GM23338 (cell line): ENCODE measurements around the gene HPGD. TPM values are rescaled to one million over a fixed set of nuclear protein-coding genes. Genes with fewer than 3 reads are reported as not detected.

Source experiments
- ATAC-seq: fragments of 200-7000 bp; cut with Tn5 transposase; 3 replicates; pipeline ENCODE4 v1.9.1; 2020
- DNase-seq: peaks from one replicate; pipeline ENCODE4 v3.0.0-alpha.2; 2015; ENCODE audit warnings: low spot score
- H2AFZ ChIP-seq: fragments of 200-600 bp; sonication (generic); 2 replicates; pipeline ENCODE4 v1.8.0; 2016; ENCODE audit warnings: antibody characterized with exemption, mild to moderate bottlenecking, moderate library complexity
- H3F3A ChIP-seq: fragments of 200-600 bp; sonication (generic); replicated peaks from 2 replicates; pipeline ENCODE4 v1.8.0; 2017; ENCODE audit warnings: antibody characterized with exemption, mixed run types, low read depth
- H3K27ac ChIP-seq: fragments of 200-600 bp; sonication (generic); 2 replicates; pipeline ENCODE4 v1.6.1; 2016; ENCODE audit warnings: low read depth
- H3K27me3 ChIP-seq: fragments of 200-600 bp; sonication (generic); 2 replicates; pipeline ENCODE4 v1.8.0; 2016; ENCODE audit warnings: mild to moderate bottlenecking, mixed run types, moderate library complexity; ENCODE audit not compliant: insufficient read depth
- H3K36me3 ChIP-seq: fragments of 200-600 bp; sonication (generic); 2 replicates; pipeline ENCODE4 v1.8.0; 2016; ENCODE audit warnings: mild to moderate bottlenecking; ENCODE audit not compliant: insufficient read depth
- H3K4me1 ChIP-seq: fragments of 200-600 bp; sonication (generic); 2 replicates; pipeline ENCODE4 v1.8.0; 2016; ENCODE audit warnings: mild to moderate bottlenecking, moderate library complexity; ENCODE audit not compliant: insufficient read depth
- H3K4me2 ChIP-seq: fragments of 200-600 bp; sonication (generic); 2 replicates; pipeline ENCODE4 v1.7.1; 2017; ENCODE audit warnings: mixed run types
- H3K4me3 ChIP-seq: fragments of 200-600 bp; sonication (generic); 2 replicates; pipeline ENCODE4 v1.6.1; 2016; ENCODE audit warnings: mixed run types
- H3K79me2 ChIP-seq: fragments of 200-600 bp; sonication (generic); replicated peaks from 2 replicates; pipeline ENCODE4 v1.8.0; 2017; ENCODE audit warnings: mild to moderate bottlenecking; ENCODE audit not compliant: insufficient read depth
- H3K9me2 ChIP-seq: fragments of 200-600 bp; sonication (generic); 2 replicates; pipeline ENCODE4 v1.8.0; 2017; ENCODE audit not compliant: insufficient read depth
- H4K20me1 ChIP-seq: fragments of 200-600 bp; sonication (generic); replicated peaks from 2 replicates; pipeline ENCODE4 v1.8.0; 2017; ENCODE audit warnings: mild to moderate bottlenecking; ENCODE audit not compliant: insufficient read depth
- H3K27ac Mint-ChIP-seq: 2 replicates; pipeline ENCODE4 v1.8.0; 2020; ENCODE audit warnings: inconsistent platforms, mild to moderate bottlenecking, moderate library complexity, mixed read lengths
- H3K27me3 Mint-ChIP-seq: 3 replicates; pipeline ENCODE4 v1.8.0; 2022; ENCODE audit warnings: low read depth, mild to moderate bottlenecking, moderate library complexity, mixed read lengths, inconsistent platforms; ENCODE audit not compliant: insufficient read depth, poor library complexity
- H3K36me3 Mint-ChIP-seq: 3 replicates; pipeline ENCODE4 v1.8.0; 2021; ENCODE audit warnings: low read depth, mild to moderate bottlenecking, inconsistent platforms, moderate library complexity, mixed read lengths
- H3K4me1 Mint-ChIP-seq: 3 replicates; pipeline ENCODE4 v1.8.0; 2020; ENCODE audit warnings: mild to moderate bottlenecking, inconsistent platforms, mixed read lengths
- H3K4me3 Mint-ChIP-seq: 3 replicates; pipeline ENCODE4 v1.8.0; 2021; ENCODE audit warnings: moderate library complexity, mild to moderate bottlenecking, inconsistent platforms, mixed read lengths
- H3K9me3 Mint-ChIP-seq: 3 replicates; pipeline ENCODE4 v1.8.0; 2020; ENCODE audit warnings: moderate library complexity, mild to moderate bottlenecking, inconsistent platforms, mixed read lengths
- EZH2 ChIP-seq: fragments of 200-600 bp; sonication (generic); IDR thresholded peaks from one replicate; pipeline ENCODE4 v1.8.0; 2017; ENCODE audit warnings: antibody characterized with exemption, mild to moderate bottlenecking, low read depth; ENCODE audit not compliant: unreplicated experiment
- EZH2phosphoT487 ChIP-seq: fragments of 200-600 bp; sonication (generic); IDR thresholded peaks from one replicate; pipeline ENCODE4 v1.8.1; 2018; ENCODE audit warnings: antibody characterized with exemption; ENCODE audit not compliant: unreplicated experiment
- JUNB ChIP-seq: IDR thresholded peaks from one replicate; pipeline ENCODE4 v1.6.1; 2016; ENCODE audit warnings: antibody characterized with exemption; ENCODE audit not compliant: unreplicated experiment
- NANOG ChIP-seq: IDR thresholded peaks from 2 replicates; pipeline ENCODE4 v1.6.1; 2016; ENCODE audit warnings: antibody characterized with exemption, borderline replicate concordance
- POLR2AphosphoS5 ChIP-seq: IDR thresholded peaks from 2 replicates; pipeline ENCODE4 v1.6.1; 2016; ENCODE audit warnings: antibody characterized with exemption, low read depth
- STAT1 ChIP-seq: IDR thresholded peaks from one replicate; pipeline ENCODE4 v1.6.1; 2016; ENCODE audit warnings: antibody characterized with exemption; ENCODE audit not compliant: unreplicated experiment
- ZNF114 ChIP-seq: fragments of 250-450 bp; sonication (Bioruptor Pico); IDR thresholded peaks from 2 replicates; pipeline ENCODE4 v1.5.0; 2020; ENCODE audit warnings: mild to moderate bottlenecking, moderate library complexity
- ZNF331 ChIP-seq: fragments of 250-450 bp; sonication (Bioruptor Pico); IDR thresholded peaks from 2 replicates; pipeline ENCODE4 v1.5.0; 2020; ENCODE audit warnings: low read depth, mild to moderate bottlenecking, moderate library complexity
- polyA plus RNA-seq: library from polyadenylated mRNA; unstranded; fragments of >200 nt; fragmentation: Nextera tagmentation; extraction: Ambion mirVana; gene quantifications from 2 replicates; pipeline ENCODE4 v1.2.1, GENCODE V29; 2016
- total RNA-seq: library from RNA; depleted of rRNA; stranded (reverse); fragments of >200 nt; shearing (Covaris generic); gene quantifications from 2 replicates; pipeline ENCODE4 v1.2.3, GENCODE V29; 2014
- TF ChIP-seq, protein P1 (sequence below): fragments of 250-450 bp; sonication (Bioruptor Pico); IDR thresholded peaks from 2 replicates; pipeline ENCODE4 v1.5.0; 2020; ENCODE audit warnings: mild to moderate bottlenecking, moderate library complexity
- TF ChIP-seq, protein P2 (sequence below): IDR thresholded peaks from 2 replicates; pipeline ENCODE4 v1.6.1; 2016; ENCODE audit warnings: antibody characterized with exemption
- TF ChIP-seq, protein P3 (sequence below), 2 experiments: fragments of 200-600 bp in 1 of 2; sonication (generic) in 1 of 2; conservative IDR thresholded peaks; 2 replicates each; pipeline versions ENCODE4 v1.5.1 to v1.6.1; 2016 to 2017; ENCODE audit warnings: antibody characterized with exemption in 2 of 2, low read depth in 2 of 2, mild to moderate bottlenecking in 2 of 2, moderate library complexity in 1 of 2

The HPGD gene
- total and polyA plus RNA-seq, 2 experiments from 2014 or later: 5.6 to 9.1 TPM

DNA sequence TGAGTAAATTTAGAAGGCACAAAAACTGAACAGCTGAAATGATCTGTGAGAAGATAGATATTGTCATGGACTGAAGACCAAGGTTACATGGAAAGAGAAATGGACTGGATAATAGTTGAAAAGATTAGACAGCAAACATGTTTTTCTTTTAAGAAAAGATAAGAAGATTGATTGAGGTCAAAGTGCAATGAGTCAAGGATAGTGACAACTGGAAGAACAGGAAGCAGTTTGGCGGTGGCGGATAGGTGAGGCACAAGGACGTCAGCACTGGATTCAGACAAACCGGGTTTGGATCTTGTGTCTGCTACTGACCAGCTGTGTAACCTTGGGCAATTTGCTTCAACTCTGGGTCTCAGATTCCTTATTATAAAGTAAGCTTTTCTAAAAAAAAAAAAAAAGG lies 2.0 kb upstream of the HPGD start:
- no peaks in the 10 kb centered on the region for H3K36me3 ChIP-seq
- H3K27me3 ChIP-seq: peaks cover 40% of the 10 kb centered on the region
- H3K27ac ChIP-seq: no peak overlapping the region
- H3K4me3 ChIP-seq: no peak overlapping the region
- H3K27me3 Mint-ChIP-seq: peaks cover 22% of the 10 kb centered on the region
- ATAC-seq: no peak
- H3K36me3 Mint-ChIP-seq: no peaks in the 10 kb centered on the region
- 0 out of 2 replicates have a peak overlapping the region, but pooled peaks have one; percentile 91 for H3K4me2 ChIP-seq
- H3K27ac Mint-ChIP-seq: no peak overlapping the region
- H3F3A ChIP-seq: no peaks in the 10 kb centered on the region
- H3K79me2 ChIP-seq: no peaks in the 10 kb centered on the region
- H3K9me3 Mint-ChIP-seq: no peaks in the 10 kb centered on the region
- no peak overlapping the region for H2AFZ ChIP-seq
- no peak overlapping the region for H3K4me3 Mint-ChIP-seq
- no peaks in the 10 kb centered on the region for H4K20me1 ChIP-seq
- peaks cover 23% of the 10 kb centered on the region for H3K4me1 Mint-ChIP-seq
- no peak for TF ChIP-seq EZH2phosphoT487
- TF ChIP-seq NANOG: no peak
- TF ChIP-seq, protein P1, sequence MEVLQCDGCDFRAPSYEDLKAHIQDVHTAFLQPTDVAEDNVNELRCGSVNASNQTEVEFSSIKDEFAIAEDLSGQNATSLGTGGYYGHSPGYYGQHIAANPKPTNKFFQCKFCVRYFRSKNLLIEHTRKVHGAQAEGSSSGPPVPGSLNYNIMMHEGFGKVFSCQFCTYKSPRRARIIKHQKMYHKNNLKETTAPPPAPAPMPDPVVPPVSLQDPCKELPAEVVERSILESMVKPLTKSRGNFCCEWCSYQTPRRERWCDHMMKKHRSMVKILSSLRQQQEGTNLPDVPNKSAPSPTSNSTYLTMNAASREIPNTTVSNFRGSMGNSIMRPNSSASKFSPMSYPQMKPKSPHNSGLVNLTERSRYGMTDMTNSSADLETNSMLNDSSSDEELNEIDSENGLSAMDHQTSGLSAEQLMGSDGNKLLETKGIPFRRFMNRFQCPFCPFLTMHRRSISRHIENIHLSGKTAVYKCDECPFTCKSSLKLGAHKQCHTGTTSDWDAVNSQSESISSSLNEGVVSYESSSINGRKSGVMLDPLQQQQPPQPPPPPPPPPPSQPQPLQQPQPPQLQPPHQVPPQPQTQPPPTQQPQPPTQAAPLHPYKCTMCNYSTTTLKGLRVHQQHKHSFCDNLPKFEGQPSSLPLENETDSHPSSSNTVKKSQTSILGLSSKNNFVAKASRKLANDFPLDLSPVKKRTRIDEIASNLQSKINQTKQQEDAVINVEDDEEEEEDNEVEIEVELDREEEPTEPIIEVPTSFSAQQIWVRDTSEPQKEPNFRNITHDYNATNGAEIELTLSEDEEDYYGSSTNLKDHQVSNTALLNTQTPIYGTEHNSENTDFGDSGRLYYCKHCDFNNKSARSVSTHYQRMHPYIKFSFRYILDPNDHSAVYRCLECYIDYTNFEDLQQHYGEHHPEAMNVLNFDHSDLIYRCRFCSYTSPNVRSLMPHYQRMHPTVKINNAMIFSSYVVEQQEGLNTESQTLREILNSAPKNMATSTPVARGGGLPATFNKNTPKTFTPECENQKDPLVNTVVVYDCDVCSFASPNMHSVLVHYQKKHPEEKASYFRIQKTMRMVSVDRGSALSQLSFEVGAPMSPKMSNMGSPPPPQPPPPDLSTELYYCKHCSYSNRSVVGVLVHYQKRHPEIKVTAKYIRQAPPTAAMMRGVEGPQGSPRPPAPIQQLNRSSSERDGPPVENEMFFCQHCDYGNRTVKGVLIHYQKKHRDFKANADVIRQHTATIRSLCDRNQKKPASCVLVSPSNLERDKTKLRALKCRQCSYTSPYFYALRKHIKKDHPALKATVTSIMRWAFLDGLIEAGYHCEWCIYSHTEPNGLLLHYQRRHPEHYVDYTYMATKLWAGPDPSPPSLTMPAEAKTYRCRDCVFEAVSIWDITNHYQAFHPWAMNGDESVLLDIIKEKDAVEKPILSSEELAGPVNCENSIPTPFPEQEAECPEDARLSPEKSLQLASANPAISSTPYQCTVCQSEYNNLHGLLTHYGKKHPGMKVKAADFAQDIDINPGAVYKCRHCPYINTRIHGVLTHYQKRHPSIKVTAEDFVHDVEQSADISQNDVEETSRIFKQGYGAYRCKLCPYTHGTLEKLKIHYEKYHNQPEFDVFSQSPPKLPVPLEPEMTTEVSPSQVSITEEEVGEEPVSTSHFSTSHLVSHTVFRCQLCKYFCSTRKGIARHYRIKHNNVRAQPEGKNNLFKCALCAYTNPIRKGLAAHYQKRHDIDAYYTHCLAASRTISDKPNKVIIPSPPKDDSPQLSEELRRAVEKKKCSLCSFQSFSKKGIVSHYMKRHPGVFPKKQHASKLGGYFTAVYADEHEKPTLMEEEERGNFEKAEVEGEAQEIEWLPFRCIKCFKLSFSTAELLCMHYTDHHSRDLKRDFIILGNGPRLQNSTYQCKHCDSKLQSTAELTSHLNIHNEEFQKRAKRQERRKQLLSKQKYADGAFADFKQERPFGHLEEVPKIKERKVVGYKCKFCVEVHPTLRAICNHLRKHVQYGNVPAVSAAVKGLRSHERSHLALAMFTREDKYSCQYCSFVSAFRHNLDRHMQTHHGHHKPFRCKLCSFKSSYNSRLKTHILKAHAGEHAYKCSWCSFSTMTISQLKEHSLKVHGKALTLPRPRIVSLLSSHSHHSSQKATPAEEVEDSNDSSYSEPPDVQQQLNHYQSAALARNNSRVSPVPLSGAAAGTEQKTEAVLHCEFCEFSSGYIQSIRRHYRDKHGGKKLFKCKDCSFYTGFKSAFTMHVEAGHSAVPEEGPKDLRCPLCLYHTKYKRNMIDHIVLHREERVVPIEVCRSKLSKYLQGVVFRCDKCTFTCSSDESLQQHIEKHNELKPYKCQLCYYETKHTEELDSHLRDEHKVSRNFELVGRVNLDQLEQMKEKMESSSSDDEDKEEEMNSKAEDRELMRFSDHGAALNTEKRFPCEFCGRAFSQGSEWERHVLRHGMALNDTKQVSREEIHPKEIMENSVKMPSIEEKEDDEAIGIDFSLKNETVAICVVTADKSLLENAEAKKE: no peak
- TF ChIP-seq, protein P2, sequence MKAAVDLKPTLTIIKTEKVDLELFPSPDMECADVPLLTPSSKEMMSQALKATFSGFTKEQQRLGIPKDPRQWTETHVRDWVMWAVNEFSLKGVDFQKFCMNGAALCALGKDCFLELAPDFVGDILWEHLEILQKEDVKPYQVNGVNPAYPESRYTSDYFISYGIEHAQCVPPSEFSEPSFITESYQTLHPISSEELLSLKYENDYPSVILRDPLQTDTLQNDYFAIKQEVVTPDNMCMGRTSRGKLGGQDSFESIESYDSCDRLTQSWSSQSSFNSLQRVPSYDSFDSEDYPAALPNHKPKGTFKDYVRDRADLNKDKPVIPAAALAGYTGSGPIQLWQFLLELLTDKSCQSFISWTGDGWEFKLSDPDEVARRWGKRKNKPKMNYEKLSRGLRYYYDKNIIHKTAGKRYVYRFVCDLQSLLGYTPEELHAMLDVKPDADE: no peak
- TF ChIP-seq ZNF114 (CRISPR knock-in tag): no peak
- TF ChIP-seq, protein P3, sequence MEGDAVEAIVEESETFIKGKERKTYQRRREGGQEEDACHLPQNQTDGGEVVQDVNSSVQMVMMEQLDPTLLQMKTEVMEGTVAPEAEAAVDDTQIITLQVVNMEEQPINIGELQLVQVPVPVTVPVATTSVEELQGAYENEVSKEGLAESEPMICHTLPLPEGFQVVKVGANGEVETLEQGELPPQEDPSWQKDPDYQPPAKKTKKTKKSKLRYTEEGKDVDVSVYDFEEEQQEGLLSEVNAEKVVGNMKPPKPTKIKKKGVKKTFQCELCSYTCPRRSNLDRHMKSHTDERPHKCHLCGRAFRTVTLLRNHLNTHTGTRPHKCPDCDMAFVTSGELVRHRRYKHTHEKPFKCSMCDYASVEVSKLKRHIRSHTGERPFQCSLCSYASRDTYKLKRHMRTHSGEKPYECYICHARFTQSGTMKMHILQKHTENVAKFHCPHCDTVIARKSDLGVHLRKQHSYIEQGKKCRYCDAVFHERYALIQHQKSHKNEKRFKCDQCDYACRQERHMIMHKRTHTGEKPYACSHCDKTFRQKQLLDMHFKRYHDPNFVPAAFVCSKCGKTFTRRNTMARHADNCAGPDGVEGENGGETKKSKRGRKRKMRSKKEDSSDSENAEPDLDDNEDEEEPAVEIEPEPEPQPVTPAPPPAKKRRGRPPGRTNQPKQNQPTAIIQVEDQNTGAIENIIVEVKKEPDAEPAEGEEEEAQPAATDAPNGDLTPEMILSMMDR (conservative IDR thresholded peaks at IDR 0.05; ENCODE audit: low read depth in 2 of 2): no peak
- TF ChIP-seq JUNB: no peak
- TF ChIP-seq STAT1: no peak
- no peak for TF ChIP-seq POLR2AphosphoS5
- no peak for TF ChIP-seq EZH2
- no peak for TF ChIP-seq ZNF331
- H3K4me1 ChIP-seq: peaks cover 25% of the 10 kb centered on the region
- DNase-seq: no peak
- H3K9me2 ChIP-seq: no peaks in the 10 kb centered on the region
